ENCODE measurements around the gene RSAD2. TPM values are rescaled to one million over a fixed set of nuclear protein-coding genes. Genes with fewer than 3 reads are reported as not detected.

RSAD2 gene
- total and polyA plus RNA-seq, 2 donors from 2014 or later = 4.3 to 4.5 TPM

GRCh38 chr2:6872394-6872793 lies 5.2 kb upstream of the RSAD2 start:
- Histone ChIP-seq H3K27me3 (ENCODE audit: control insufficient read depth, insufficient read depth, low read length) (no peaks in the 10 kb centered on the region), H3K4me3 (ENCODE audit: low read length in 3 of 3) (no peak overlapping the region), H3K36me3 (ENCODE audit: control insufficient read depth in 2 of 3, insufficient read depth in 3 of 3, low read length in 3 of 3) (no peaks in the 10 kb centered on the region), H3K27ac (ENCODE audit: low read depth in 2 of 2, low read length in 2 of 2) (no peak overlapping the region), H3K9me3 (ENCODE audit: control insufficient read depth in 2 of 3, insufficient read depth in 1 of 3, low read length in 3 of 3) (no peaks in the 10 kb centered on the region), H3K9ac (ENCODE audit: low read length in 3 of 3) (no peak overlapping the region), H3K4me1 (ENCODE audit: control insufficient read depth in 2 of 3, insufficient read depth in 2 of 3, low read depth in 1 of 3, low read length in 3 of 3) (no peaks in the 10 kb centered on the region)
- TF ChIP-seq, protein P1, sequence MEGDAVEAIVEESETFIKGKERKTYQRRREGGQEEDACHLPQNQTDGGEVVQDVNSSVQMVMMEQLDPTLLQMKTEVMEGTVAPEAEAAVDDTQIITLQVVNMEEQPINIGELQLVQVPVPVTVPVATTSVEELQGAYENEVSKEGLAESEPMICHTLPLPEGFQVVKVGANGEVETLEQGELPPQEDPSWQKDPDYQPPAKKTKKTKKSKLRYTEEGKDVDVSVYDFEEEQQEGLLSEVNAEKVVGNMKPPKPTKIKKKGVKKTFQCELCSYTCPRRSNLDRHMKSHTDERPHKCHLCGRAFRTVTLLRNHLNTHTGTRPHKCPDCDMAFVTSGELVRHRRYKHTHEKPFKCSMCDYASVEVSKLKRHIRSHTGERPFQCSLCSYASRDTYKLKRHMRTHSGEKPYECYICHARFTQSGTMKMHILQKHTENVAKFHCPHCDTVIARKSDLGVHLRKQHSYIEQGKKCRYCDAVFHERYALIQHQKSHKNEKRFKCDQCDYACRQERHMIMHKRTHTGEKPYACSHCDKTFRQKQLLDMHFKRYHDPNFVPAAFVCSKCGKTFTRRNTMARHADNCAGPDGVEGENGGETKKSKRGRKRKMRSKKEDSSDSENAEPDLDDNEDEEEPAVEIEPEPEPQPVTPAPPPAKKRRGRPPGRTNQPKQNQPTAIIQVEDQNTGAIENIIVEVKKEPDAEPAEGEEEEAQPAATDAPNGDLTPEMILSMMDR (IDR thresholded peaks at IDR 0.05; ENCODE audit: borderline replicate concordance, extremely low read depth, insufficient read depth) = no peak
- FAIRE-seq (no peak), DNase-seq (no peak)
- intact Hi-C loops (cut with DNase I) = no loop called here

DNA sequence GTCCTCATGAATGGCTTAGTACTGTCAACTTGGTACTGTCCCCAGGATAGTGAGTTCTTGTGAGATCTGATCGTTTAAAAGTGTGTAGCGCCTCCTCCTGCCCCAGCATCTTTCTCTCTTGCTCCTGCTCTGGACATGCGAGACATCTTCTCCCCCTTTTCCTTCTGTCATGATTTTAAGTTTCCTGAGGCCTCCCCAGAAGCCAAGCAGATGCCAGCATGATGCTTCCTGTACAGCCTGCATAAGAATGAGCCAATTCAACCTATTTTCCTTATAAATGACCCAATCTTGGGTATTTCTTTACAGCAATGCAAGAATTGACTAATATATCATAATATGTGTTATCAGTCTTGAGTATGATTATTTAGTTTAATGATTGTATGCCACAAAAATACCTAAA lies 3.5 kb upstream of the RSAD2 start:
- H3K4me1 ChIP-seq (ENCODE audit: control insufficient read depth in 2 of 3, insufficient read depth in 2 of 3, low read depth in 1 of 3, low read length in 3 of 3) = peaks cover 0 to 4% (median 0%) of the 10 kb centered on the region in 3 donors
- intact Hi-C loops (cut with DNase I) = no loop called here
- H3K9ac ChIP-seq (ENCODE audit: low read length in 3 of 3) = no peak overlapping the region
- H3K36me3 ChIP-seq (ENCODE audit: control insufficient read depth in 2 of 3, insufficient read depth in 3 of 3, low read length in 3 of 3) = no peaks in the 10 kb centered on the region
- H3K4me3 ChIP-seq (ENCODE audit: low read length in 3 of 3) = no peak overlapping the region
- H3K27me3 ChIP-seq (ENCODE audit: control insufficient read depth, insufficient read depth, low read length) = no peaks in the 10 kb centered on the region
- FAIRE-seq = no peak
- H3K27ac ChIP-seq (ENCODE audit: low read depth in 2 of 2, low read length in 2 of 2) = no peak overlapping the region
- no peak for DNase-seq
- H3K9me3 ChIP-seq (ENCODE audit: control insufficient read depth in 2 of 3, insufficient read depth in 1 of 3, low read length in 3 of 3) = no peaks in the 10 kb centered on the region
- TF ChIP-seq, protein P1 (IDR thresholded peaks at IDR 0.05; ENCODE audit: borderline replicate concordance, extremely low read depth, insufficient read depth) = no peak

GRCh38 chr2:6876309-6876708 lies 1.3 kb upstream of the RSAD2 start:
- Histone ChIP-seq H3K9ac (ENCODE audit: low read length in 3 of 3) (no peak overlapping the region), H3K4me3 (ENCODE audit: low read length in 3 of 3) (no peak overlapping the region), H3K36me3 (ENCODE audit: control insufficient read depth in 2 of 3, insufficient read depth in 3 of 3, low read length in 3 of 3) (no peaks in the 10 kb centered on the region), H3K27ac (ENCODE audit: low read depth in 2 of 2, low read length in 2 of 2) (no peak overlapping the region), H3K4me1 (ENCODE audit: control insufficient read depth in 2 of 3, insufficient read depth in 2 of 3, low read depth in 1 of 3, low read length in 3 of 3) (peaks cover 0 to 4% (median 0%) of the 10 kb centered on the region in 3 donors), H3K9me3 (ENCODE audit: control insufficient read depth in 2 of 3, insufficient read depth in 1 of 3, low read length in 3 of 3) (no peaks in the 10 kb centered on the region), H3K27me3 (ENCODE audit: control insufficient read depth, insufficient read depth, low read length) (no peaks in the 10 kb centered on the region)
- TF ChIP-seq, protein P1 (IDR thresholded peaks at IDR 0.05; ENCODE audit: borderline replicate concordance, extremely low read depth, insufficient read depth) = no peak
- intact Hi-C loops (cut with DNase I) = no loop called here
- DNase-seq (no peak), FAIRE-seq (no peak)

GRCh38 chr2:6878549-6878948 lies 972 bp downstream of the RSAD2 start:
- intact Hi-C loops (cut with DNase I) = no loop called here
- Histone ChIP-seq H3K9me3 (ENCODE audit: control insufficient read depth in 2 of 3, insufficient read depth in 1 of 3, low read length in 3 of 3) (no peaks in the 10 kb centered on the region), H3K4me1 (ENCODE audit: control insufficient read depth in 2 of 3, insufficient read depth in 2 of 3, low read depth in 1 of 3, low read length in 3 of 3) (peaks cover 0 to 4% (median 0%) of the 10 kb centered on the region in 3 donors), H3K4me3 (ENCODE audit: low read length in 3 of 3) (no peak overlapping the region), H3K27me3 (ENCODE audit: control insufficient read depth, insufficient read depth, low read length) (no peaks in the 10 kb centered on the region), H3K36me3 (ENCODE audit: control insufficient read depth in 2 of 3, insufficient read depth in 3 of 3, low read length in 3 of 3) (no peaks in the 10 kb centered on the region), H3K27ac (ENCODE audit: low read depth in 2 of 2, low read length in 2 of 2) (no peak overlapping the region), H3K9ac (ENCODE audit: low read length in 3 of 3) (no peak overlapping the region)
- no peak for DNase-seq
- no peak for FAIRE-seq
- TF ChIP-seq, protein P1 (IDR thresholded peaks at IDR 0.05; ENCODE audit: borderline replicate concordance, extremely low read depth, insufficient read depth) = no peak

All from kidney (tissue), 14 donors.